ENCODE data around the gene PITHD1. TPM values are rescaled to one million over a fixed set of nuclear protein-coding genes. Genes with fewer than 3 reads are reported as not detected.

Gene PITHD1
- total RNA-seq, 1 donor: 31.1 TPM

DNA sequence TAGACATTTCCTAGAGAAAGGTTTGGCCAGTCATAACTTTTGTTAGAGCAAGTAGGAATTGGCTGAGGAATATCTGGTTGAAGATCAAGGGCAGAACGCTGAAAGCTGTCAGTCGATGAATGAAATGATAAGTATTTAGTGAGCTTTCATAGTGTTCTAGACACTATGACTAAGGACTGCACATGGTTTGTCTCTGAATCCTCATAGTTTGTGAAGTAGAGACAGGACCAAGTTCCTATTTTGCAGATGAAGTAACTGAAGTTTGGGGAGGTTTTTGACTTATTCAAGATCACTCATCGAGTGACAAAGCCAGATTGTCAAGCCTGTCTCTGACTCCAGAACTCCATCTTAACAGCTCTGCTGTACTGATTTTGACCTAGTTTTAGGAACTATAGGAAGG lies 30.2 kb upstream of the PITHD1 start:
- no peak overlapping the region for H3K4me2 ChIP-seq (ENCODE audit: insufficient read depth, low read length)
- H3K27me3 ChIP-seq (ENCODE audit: insufficient read depth, low read length): no peaks in the 10 kb centered on the region
- H3K4me1 ChIP-seq (ENCODE audit: insufficient read depth, low read length): peaks cover 25% of the 10 kb centered on the region
- TF ChIP-seq, protein P1, sequence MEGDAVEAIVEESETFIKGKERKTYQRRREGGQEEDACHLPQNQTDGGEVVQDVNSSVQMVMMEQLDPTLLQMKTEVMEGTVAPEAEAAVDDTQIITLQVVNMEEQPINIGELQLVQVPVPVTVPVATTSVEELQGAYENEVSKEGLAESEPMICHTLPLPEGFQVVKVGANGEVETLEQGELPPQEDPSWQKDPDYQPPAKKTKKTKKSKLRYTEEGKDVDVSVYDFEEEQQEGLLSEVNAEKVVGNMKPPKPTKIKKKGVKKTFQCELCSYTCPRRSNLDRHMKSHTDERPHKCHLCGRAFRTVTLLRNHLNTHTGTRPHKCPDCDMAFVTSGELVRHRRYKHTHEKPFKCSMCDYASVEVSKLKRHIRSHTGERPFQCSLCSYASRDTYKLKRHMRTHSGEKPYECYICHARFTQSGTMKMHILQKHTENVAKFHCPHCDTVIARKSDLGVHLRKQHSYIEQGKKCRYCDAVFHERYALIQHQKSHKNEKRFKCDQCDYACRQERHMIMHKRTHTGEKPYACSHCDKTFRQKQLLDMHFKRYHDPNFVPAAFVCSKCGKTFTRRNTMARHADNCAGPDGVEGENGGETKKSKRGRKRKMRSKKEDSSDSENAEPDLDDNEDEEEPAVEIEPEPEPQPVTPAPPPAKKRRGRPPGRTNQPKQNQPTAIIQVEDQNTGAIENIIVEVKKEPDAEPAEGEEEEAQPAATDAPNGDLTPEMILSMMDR (IDR thresholded peaks at IDR 0.05; ENCODE audit: extremely low read depth, low read depth, low read length): no peak
- no peak overlapping the region for H2AFZ ChIP-seq (ENCODE audit: low read length)
- H4K20me1 ChIP-seq (ENCODE audit: insufficient read depth, low read length): peaks cover 71% of the 10 kb centered on the region
- peaks cover 31% of the 10 kb centered on the region for H3K36me3 ChIP-seq (ENCODE audit: insufficient read depth, low read length)
- H3K9me3 ChIP-seq (ENCODE audit: low read depth, low read length): no peaks in the 10 kb centered on the region
- peak; percentile 90 for DNase-seq (ENCODE audit: insufficient read length, low spot score, missing footprints)
- H3K27ac ChIP-seq (ENCODE audit: low read depth, low read length): peak overlapping the region; percentile 50
- H3K79me2 ChIP-seq (ENCODE audit: insufficient read depth, low read length): peaks cover 93% of the 10 kb centered on the region
- H3K4me3 ChIP-seq (ENCODE audit: insufficient read depth, low read length): no peak overlapping the region

DNA sequence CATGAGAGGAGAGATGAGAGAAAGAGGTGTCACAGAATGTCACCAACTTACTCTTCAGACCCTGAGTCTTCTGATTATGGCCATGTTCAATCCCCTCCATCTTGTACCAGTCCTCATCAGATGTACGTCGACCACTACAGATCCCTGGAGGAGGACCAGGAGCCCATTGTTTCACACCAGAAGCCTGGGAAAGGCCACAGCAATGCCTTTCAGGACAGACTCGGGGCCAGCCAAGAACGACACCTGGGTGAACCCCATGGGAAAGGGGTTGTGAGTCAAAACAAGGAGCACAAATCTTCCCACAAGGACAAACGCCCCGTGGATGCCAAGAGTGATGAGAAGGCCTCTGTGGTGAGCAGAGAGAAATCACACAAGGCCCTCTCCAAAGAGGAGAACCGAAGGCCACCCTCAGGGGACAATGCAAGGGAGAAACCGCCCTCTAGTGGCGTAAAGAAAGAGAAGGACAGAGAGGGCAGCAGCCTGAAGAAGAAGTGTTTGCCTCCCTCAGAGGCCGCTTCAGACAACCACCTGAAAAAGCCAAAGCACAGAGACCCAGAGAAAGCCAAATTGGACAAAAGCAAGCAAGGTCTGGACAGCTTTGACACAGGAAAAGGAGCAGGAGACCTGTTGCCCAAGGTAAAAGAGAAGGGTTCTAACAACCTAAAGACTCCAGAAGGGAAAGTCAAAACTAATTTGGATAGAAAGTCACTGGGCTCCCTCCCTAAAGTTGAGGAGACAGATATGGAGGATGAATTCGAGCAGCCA lies 27.0 kb upstream of the PITHD1 start:
- H4K20me1 ChIP-seq (ENCODE audit: insufficient read depth, low read length): peaks cover 66% of the 10 kb centered on the region
- no peak overlapping the region for H3K4me2 ChIP-seq (ENCODE audit: insufficient read depth, low read length)
- peaks cover 76% of the 10 kb centered on the region for H3K79me2 ChIP-seq (ENCODE audit: insufficient read depth, low read length)
- H3K27ac ChIP-seq (ENCODE audit: low read depth, low read length): peak overlapping the region; percentile 64
- no peak overlapping the region for H3K4me3 ChIP-seq (ENCODE audit: insufficient read depth, low read length)
- DNase-seq (ENCODE audit: insufficient read length, low spot score, missing footprints): peak; percentile 87
- no peaks in the 10 kb centered on the region for H3K9me3 ChIP-seq (ENCODE audit: low read depth, low read length)
- peaks cover 14% of the 10 kb centered on the region for H3K4me1 ChIP-seq (ENCODE audit: insufficient read depth, low read length)
- H2AFZ ChIP-seq (ENCODE audit: low read length): no peak overlapping the region
- no peaks in the 10 kb centered on the region for H3K27me3 ChIP-seq (ENCODE audit: insufficient read depth, low read length)
- TF ChIP-seq, protein P1 (IDR thresholded peaks at IDR 0.05; ENCODE audit: extremely low read depth, low read depth, low read length): peak; percentile 84
- H3K36me3 ChIP-seq (ENCODE audit: insufficient read depth, low read length): peaks cover 60% of the 10 kb centered on the region

DNA sequence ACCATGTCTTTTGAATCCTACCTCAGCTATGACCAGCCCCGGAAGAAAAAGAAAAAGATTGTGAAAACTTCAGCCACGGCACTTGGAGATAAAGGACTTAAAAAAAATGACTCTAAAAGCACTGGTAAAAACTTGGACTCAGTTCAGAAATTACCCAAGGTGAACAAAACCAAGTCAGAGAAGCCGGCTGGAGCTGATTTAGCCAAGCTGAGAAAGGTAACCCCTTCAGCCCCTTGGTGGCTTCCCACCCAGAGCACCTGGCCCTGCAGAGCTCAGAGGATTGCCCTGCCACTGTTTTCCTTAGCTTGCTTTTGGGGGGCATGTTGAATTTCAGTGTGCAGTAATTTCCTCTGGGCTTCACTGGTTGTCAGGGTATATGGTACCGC lies 26.4 kb upstream of the PITHD1 start:
- Histone ChIP-seq H3K4me3 (ENCODE audit: insufficient read depth, low read length) (no peak overlapping the region), H3K4me2 (ENCODE audit: insufficient read depth, low read length) (no peak overlapping the region), H3K27me3 (ENCODE audit: insufficient read depth, low read length) (no peaks in the 10 kb centered on the region), H3K4me1 (ENCODE audit: insufficient read depth, low read length) (peaks cover 17% of the 10 kb centered on the region), H3K36me3 (ENCODE audit: insufficient read depth, low read length) (peaks cover 65% of the 10 kb centered on the region), H3K27ac (ENCODE audit: low read depth, low read length) (no peak overlapping the region), H3K9me3 (ENCODE audit: low read depth, low read length) (no peaks in the 10 kb centered on the region), H3K79me2 (ENCODE audit: insufficient read depth, low read length) (peaks cover 73% of the 10 kb centered on the region), H4K20me1 (ENCODE audit: insufficient read depth, low read length) (peaks cover 68% of the 10 kb centered on the region), H2AFZ (ENCODE audit: low read length) (no peak overlapping the region)
- DNase-seq (ENCODE audit: insufficient read length, low spot score, missing footprints): no peak
- TF ChIP-seq, protein P1 (IDR thresholded peaks at IDR 0.05; ENCODE audit: extremely low read depth, low read depth, low read length): no peak

DNA sequence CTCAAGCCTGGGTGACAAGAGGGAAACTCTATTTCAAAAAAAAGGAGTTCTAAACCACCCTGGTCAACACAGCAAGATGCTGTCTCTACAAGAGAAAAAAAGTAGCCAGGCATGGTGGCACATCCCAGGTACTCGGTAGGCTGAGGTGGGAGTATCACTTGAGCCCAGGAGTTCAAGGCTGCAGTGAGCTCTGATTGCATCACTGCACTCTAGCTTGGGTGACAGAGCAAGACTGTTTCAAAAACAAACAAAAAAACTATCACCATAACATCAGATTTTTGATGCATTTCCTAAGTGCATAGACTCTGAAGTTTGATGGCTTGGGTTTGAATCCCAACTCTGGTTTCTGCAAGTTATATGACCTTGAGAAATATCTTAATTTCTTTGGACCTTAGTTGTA lies 25.3 kb upstream of the PITHD1 start:
- H3K27ac ChIP-seq (ENCODE audit: low read depth, low read length): no peak overlapping the region
- peaks cover 72% of the 10 kb centered on the region for H3K36me3 ChIP-seq (ENCODE audit: insufficient read depth, low read length)
- TF ChIP-seq, protein P1 (IDR thresholded peaks at IDR 0.05; ENCODE audit: extremely low read depth, low read depth, low read length): no peak
- H3K4me3 ChIP-seq (ENCODE audit: insufficient read depth, low read length): no peak overlapping the region
- peaks cover 63% of the 10 kb centered on the region for H3K79me2 ChIP-seq (ENCODE audit: insufficient read depth, low read length)
- no peaks in the 10 kb centered on the region for H3K27me3 ChIP-seq (ENCODE audit: insufficient read depth, low read length)
- no peak overlapping the region for H3K4me2 ChIP-seq (ENCODE audit: insufficient read depth, low read length)
- no peak overlapping the region for H2AFZ ChIP-seq (ENCODE audit: low read length)
- H3K9me3 ChIP-seq (ENCODE audit: low read depth, low read length): no peaks in the 10 kb centered on the region
- peaks cover 10% of the 10 kb centered on the region for H3K4me1 ChIP-seq (ENCODE audit: insufficient read depth, low read length)
- H4K20me1 ChIP-seq (ENCODE audit: insufficient read depth, low read length): peaks cover 59% of the 10 kb centered on the region
- no peak for DNase-seq (ENCODE audit: insufficient read length, low spot score, missing footprints)
